GM19193 (cell line): ENCODE measurements around the gene DLX1.

ENCODE experiments used
- POLR2A ChIP-seq: IDR thresholded peaks from 4 replicates; pipeline ENCODE4 v1.6.1; 2011; ENCODE audit not compliant: insufficient read depth, insufficient read length; ENCODE audit errors: extremely low read depth

The DLX1 gene

DNA sequence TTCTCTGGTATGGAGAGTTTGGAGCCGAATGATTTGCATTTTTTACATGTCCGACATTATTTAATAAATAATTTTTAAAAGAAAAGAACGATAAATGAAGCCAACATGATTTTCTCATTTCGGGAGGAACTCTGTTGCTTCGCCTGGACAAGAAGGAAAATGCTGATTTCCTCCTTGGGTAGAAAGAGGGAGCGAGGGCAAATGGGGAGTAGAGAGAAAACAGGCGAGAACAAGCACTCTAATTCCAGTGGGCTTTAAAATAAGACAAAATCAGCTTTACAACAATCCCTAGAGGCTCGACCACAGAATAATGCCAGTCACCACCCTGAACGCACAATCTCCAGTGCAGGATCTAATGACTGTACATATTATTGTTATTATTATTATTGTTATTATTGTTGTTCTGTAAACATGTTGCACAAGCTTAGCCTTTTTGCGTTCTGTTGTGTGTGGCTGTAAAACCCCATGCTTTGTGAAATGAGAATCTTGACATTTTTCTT is 3.7 kb downstream of the DLX1 start:
- TF ChIP-seq POLR2A = no peak

DNA sequence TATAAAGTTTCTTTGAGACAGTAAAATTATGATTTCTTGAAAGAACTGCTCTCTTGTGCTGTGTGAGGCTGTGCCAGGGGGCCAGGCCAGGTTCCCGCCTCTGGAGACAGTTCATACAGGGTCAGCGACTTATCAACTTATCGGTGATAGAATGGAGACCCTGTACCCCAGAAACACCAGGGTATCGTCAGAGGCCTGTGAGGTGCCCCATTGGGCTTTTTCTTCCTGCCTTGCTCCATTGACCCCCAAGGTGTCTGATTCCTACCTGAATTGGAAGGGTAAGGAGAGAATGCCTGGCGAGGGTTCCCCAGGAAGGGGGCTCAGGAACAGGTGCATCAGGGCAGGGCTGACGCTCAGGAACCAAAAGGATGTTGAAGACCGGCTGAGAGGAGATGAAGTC is 4.3 kb downstream of the DLX1 start:
- no peak for TF ChIP-seq POLR2A

DNA sequence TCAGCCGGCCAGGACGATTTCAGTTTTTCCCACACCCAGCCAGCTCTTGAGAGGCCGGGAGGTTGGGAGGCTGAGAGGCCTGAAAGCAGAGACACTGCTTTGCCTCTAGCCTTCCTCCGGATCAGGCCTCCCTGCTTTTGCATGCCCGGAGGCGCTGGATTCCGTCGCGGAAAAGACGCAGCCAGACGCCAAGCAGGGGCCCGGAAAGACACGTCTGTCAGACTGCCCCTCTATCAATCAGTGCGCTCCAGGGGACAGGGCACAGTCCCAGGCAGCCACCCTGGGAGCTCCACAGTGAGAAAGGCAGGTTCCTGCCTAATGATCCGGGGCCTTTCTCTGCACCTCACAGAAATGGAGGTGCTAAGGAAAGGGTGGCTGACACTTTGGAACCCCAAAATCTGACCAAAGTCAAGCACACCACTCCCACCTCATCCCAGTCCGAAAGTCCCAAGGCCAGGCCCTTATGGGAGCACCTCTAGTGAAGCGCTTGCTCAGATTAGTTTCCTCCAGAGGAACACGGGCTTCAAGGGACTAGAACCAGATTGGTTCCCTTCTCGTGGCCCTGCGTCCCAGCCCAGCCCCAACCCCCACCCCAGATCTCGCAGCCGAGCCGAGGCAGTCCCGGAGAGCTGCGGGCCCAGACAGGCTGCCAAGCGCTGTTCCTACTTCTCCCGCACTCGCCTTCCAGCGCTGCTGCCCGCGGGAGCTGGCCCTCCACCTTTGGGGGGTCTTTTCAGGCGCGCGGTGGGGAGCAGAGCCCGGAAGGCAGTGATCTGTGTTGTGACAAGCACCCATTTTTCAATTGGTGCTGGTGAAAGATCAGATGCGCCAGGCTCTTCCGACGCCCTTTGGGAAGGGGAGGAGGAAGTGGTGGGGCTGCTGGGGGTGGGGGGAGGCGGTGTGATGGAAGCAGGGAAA is 5.0 kb downstream of the DLX1 start:
- no peak for TF ChIP-seq POLR2A

DNA sequence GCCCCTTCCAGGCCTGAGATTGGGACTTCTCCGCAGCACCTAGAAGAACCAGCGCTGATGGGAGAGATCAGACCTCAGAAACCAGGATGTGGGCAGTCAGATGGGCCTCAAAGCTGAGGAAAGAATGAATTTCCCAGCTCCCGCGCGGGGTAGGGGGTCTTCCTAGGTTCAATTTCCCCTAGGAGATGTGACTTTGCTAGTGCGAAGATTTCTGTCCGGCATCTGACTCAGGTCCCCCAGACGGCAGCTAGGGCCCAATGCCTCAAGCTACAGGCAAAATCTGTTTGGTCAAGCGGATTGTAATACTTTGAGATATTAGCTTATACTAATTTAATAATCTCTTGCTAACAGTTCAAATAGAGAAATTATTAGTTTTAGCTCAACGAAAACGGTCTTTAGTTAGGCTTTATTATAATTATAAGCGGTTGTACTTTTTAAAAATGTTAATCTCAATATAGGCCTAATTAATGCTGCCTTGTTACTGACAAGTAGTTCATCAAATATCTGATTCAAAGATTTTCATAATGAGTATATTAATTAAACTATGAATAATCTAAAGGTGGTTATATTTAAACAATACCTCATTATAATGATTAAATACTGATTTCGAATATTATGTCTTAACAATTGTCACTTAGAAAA is 5.8 kb downstream of the DLX1 start:
- TF ChIP-seq POLR2A = no peak

DNA sequence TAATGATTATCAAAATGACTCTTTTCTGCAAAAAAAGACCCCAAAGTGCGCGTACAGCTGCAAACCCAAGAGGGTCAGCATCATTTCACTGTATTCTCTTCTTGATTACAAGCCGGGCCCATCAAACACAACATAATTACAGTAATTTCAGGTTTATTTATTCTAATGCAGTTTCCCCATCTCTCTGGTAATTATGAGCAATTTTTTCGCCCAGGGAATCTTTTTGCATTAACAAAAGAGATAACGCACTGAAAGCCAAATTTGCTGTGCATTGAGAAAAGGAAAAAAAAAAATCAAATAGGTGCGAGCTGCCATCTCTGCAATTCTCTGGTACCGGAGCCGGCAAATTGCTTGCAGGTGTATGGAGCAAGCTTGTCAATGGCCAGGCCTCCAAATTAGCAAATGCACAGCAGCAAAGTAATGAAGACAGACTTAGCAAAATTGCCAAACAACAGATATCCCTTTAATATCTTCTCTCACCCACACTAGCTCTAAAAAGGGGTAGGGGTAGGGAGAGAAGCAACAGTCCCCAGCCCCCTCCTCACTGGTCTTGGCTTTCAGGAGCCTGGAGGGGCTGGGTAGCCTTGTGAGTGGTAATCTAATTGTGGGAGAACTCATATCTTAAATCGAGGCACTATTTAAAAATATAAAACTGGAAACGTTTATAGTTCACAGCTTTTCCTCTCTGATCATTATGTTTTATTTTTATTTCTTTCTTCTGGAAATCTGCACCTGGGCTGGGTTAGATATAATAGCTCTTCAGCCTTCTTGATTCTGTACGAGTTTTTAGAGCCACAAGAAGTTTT is 6.7 kb downstream of the DLX1 start:
- TF ChIP-seq POLR2A = no peak

DNA sequence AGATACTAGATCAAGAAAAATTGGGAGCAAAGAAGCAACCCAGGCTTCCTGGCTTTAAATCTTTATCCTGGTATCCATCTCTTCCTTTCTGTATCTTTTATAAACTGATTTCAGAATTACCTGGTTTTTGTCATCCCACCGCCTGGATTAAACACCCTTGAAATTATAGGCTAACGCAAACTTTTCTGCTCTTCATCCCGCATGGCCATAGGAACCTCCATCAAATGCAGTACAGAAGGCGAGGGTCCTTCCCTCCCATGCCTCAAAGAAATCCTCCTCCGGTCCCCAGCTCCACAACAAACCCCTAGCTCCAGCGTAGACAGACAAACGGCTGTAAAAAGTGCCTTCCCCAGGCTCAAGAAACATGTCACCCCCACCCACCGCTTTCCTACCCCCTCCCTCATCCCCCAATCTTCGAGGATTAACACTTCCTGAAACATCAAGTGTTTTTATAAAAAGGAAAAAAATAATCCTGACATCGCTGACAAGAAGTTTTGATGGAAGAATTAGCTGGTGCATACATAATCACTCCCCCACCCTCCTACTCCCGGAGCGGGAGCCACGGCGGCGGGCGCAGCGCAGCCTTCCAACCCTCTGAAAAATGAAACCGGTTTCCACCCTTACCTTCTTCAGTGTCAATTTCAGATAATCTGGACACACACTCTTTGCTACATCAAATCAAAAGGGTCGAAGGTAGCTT is 7.6 kb downstream of the DLX1 start:
- no peak for TF ChIP-seq POLR2A

DNA sequence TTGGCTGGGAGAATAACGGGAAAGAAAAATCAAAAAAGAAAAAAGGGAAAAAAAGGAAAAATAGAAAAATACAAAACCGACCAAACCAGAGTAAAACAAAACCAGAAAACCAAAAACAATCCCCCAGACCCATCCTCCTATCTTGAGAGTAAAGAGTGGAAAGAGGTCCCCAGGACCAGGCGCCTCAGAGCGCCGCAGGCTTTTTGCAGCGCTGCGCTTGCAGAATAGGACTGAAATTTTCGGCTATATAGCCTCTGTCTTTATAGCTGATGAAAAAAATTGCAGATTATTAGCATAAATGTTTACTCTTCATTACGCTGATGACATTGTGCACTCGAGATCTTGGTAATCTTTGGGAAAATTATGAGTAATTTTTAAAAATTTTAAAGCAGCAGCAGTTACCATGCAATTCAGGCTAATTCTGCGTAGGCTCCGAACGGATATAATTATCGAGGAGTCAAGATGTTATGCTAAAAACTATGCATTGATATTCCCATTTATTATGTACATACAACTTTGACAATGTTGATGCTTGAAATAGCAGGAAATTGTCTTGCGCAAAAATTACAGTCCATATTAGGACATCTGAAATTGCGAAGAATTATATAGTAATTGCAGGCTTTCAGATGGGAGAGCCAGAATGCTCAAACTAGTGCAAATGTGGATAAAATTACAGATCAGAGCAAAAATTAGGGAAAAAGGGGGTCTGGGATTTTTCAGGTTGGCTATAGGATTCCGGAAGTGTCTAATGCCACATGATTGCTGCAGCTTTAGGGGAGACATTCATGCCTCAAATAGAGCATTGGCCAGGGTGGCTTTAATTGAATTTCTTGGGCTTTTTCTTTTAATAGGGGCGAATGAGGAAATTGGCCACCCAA is 8.3 kb downstream of the DLX1 start:
- no peak for TF ChIP-seq POLR2A

DNA sequence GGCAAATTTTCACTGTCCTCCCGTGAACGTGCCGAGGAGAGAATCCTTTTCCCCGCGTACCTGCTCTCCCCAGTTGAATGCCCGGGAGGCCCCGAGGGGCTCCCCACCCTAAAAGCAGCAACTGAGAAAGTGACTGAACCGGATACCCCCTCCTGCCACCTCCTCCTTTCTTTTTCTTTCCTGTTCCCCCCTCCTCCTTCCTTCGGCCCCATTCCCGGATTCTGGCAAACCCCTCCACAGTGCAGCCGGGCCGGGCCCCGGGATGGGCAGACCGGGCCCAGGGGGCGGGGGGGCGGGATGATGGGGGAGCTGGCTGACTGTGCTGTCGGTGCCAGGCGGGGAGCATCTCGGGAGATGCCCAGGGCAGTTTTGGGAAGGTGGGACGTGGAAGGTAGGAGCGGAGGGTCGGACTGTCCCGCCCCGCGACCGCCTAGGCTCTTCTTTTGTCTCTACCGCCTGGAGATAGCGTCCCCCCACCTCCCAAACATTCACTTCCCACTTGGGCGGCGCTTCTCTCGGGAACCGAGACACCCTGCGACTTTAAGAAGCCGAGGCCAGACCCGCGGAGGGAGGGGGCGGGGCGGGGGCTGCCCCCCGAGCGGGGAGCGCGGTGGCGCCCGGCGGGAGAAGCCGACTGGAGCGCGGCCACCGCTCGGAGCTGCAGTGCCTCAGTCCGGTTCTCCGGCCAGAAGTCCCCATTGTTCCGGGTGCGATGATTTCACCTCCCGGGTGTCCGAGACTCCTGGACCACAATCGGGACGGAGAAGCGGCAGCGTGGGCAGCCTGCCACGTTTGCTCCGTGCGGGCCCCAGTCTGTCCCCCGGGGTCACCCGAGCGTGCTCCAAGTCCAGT is 9.2 kb downstream of the DLX1 start:
- no peak for TF ChIP-seq POLR2A

DNA sequence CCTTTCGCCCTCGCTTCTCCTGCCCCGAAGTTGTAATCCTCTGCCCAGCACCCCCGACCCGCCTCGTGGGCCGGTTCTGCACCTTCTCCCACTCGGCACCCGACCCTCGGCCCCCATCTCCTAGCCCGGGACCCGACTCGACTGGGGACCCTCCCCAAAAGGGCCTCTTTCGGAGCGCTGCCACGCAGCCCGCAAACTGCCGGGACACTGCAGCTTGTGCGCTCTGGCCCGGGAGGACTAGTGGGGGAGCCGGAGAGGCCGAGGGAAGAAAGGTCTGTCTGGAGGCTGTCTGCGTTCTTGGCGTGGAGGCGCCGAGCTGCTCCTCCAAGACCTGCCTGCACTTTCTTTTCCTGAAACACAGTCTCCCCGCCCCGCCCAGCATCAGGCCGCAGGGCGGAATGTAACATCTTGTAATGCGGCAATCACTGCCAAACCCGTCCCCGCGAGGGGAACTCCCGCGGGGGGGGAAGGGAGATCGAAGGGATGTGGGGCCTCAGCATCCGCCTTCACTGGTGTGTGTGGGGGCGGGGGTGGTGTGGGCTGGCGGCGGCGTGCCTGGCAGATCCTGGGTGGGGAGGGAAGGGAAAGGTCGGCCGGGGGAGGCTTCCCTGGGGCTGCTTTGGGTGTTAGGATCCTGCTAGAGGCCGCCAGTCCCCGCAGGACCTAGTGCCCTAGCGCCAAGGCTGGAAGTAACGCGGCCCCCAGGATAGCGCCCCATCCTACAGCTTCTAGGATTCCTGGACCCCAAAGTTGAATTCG is 10.0 kb downstream of the DLX1 start:
- no peak for TF ChIP-seq POLR2A

DNA sequence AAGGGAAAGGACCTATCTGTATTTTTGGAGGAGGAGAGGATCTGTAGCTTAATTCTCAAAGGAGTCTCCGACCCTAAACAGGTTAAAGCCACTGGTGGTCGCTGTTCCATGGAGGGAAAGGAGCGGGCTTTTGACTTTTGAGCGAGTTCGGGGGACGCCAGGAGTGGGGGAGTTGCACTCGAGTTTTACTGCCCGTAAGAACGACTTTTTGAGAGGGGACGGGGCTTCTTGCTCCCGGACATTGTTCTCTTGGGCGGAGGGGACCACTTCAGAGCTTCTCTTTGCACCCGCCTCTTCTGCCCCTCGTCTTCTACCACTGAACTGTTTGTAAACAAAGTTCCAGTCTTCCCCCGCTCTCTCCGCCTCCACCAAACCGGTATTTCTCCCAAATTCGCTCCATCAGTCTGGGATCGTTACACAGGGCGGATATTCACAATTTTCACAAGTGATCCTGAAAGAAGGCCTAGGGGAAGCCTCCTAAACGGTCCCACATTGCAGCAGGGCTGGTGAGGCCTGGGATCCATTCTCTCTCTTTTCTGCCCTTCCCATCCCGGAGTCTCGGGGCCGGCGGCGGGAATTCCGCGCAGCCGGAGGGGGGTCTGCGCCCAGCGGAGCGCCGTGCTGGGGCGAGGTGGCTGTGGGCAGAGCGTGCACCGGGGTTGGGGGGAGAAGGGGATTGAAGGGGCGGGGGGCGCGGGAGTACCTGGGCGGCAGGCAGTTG is 10.8 kb downstream of the DLX1 start:
- TF ChIP-seq POLR2A = no peak
